ENCODE measurements around the gene TRAPPC12.

TRAPPC12 gene

DNA sequence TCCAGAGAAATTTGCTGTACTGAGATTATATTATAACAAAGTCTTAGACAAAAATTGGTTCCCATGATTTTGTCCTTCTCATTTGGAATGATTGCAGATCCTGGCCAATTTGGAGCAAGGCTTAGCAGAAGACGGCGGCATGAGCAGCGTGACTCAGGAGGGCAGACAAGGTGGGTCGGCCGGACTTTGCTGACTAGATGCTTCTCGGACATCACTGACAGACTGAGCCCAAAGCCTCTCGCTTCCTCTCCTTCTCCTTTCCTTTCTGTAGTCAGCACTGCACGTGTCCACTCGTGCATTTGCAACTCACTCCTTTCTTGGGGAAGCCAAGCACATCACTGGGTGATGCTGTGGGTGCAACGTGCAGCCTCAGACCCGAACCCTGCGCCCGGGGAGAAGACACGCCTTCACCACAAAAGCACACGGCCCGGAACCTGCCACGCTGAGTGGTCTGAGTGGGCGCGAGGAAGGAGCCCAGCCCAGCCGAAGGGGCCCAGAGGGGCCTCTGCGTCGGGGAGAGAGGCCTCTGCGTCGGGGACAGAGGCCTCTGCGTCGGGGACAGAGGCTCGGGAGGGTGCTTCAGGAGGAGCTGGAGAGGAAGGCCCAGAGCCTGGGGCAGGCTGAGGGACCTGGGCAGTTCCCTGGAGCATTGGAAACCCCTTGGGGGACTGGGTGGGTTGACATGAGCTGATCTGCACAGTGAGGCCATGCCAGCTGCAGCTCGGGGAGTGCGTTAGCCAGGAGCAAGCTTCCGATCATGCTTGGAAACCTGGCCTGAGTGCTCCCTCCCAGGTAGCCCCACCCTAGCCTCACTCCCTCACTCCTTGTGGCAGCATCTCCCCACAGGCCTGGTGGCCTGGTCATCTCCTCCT is 78.3 kb downstream of the TRAPPC12 start:
- no peak for DNase-seq

GRCh38 chr2:3458396-3459184 is 79.1 kb downstream of the TRAPPC12 start:
- no peak for DNase-seq

DNA sequence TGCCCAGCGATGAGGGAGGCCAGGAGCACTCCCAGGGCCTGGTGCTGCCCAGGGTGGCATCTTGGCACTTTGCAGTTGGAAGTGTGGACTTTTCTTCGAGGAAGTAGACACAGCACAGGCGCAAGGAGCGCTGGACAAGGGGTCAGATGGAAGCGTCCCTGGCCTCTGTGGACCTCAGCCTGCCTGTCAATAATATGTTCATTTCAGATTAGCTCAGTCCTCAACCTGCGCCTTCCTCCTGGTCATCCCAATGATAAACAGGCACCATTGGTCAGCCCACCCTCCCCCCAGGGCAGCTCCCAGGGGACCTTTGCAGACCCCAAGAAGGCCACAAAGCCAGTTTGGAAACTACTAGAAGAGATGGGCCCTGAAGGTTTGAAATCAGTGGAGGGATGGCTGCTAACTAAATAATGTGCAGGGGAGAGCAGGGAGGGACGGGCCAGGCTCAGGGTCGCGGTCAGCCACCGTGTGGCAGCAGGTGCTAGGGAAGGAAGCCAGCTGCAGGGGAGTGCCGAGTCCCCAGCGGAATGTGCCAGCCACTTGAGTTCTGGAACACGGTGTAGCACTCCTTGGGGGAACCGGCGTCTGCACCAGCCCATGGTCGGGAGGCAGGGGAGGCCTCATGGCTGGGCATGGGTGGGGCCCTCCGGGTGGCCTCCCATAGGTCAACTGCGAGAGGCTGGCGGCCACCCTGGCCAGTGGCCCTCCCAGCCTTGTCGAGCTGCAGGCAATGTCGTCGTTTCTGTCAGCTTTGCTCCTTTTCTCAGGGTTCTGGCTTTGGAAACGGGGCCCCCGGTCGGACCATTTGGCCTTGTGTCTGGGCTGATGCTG is 79.9 kb downstream of the TRAPPC12 start:
- no peak for DNase-seq

DNA sequence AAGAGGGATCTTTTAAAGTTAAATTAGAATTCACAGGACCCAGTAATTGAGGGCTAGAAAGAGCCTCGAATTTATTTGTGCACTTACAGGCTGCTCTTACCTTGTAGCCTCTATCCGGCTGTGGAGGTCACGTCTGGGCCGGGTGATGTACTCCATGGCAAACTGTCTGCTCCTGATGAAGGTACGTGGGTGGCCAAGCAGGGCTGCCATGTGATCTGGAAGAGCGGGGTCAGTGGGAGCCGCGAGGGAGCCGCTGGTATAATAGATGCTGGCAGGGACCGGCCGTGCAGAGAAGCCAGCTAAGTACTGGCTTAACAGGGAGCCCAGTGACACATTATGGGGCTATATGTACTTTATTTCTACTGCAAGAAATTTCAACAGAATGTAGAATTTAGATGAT is 80.7 kb downstream of the TRAPPC12 start:
- DNase-seq, result no peak

DNA sequence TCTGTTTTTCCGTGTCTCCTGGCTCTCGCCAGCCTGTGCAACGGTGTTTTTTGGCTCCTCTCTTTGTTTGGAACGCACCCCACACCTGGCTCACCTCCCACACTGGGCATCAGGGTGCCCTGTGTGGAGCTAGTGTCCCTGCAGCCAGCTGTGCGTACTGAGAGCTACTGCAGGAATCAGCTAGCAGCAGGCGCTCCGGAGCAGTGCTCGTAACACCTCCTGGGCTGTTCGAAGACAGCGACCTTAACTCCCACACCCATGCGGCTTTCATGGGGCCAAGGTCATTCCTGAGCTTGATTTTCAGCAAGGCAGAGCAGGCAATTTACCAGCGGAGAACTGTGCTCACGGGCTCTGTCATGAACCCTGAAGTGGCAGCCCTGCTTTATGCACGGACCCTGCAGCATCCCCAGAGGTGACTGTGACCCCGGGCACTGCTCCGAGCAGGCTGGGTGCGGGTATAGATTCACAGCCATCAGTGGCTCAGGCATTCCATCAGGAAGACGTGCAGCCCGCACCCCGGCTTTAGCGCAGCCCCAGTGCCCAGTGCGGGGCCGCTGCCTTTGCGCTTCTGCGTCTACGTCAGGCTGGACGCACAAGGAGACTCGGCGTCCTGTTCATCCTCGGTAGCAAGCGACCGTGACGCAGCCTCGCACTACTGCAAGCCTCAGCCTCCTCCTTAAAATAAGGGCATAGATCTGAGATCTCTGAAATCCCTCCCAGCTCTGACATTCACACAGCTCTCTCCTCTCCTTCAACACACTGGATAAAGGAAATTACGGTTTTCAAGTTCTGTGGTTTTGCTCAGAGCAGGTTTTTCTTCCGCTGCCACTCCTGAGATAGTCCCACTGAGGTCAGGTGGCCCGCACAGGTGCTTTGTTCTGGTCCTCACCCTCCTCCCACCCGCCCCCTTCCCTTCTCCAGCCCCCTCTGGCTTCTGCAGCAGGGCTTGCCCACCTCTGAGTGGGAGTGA is 81.6 kb downstream of the TRAPPC12 start:
- no peak for DNase-seq

DNA sequence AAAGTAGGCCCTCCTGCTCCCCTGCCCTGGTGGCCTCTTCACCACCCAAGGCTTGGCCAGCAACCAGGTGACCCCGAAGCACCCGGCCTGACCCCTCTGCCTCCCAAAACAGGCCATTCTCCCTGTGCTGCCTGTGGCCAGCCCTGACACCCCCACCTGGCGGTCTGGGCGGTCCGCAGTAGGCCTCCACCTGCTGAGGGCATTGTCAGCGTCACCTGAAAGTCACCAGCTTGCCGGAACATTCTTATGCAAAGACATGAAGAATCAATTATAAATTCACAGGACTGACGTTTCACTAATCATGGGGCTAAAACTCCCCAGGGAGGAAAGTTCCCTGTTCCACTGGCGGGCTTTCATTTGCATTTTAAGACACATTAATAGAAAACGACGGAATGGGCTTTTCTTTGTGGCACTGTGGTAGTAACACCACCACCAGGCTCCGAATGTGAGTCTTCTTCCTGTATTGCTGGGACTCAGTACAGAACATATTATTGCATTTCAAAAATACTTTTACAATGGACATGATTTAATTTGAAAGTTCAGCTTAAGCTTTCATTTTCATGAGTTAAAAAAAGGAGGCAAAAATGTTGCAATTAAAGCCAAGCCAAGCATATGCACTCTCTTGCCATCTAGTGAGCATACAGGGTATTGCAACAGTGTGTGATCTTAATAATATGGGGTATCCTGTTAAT is 82.5 kb downstream of the TRAPPC12 start:
- peak in 1 of 2 donors; percentile 30 for DNase-seq

DNA sequence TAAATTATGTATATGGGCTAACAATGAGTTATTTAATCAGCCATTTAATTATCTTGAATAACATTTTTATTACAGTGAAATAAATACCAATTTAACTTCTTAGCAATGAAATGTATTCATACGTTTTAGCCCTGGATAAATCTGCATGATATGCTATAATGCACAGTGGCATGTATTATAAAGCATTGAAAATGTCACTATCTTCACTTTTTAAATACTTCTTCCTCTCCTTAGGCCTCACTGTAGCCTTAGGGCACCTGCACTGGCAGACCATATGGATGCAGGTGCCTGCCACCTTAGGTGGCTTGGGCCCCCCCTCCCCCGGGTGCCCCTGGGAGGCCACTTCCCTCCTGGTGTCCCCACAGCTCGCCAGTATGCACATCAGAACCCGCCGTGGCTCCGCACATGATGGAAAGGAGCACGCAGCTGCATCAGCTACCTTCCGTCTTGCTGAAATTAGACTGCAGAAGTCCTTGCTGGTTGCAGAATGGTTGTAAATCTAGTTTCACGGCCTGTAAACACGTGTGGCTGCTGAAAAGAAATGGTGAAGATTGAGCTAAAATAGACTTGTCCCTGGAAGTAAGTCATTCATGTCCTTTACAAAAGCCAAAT is 83.1 kb downstream of the TRAPPC12 start:
- DNase-seq, result no peak

DNA sequence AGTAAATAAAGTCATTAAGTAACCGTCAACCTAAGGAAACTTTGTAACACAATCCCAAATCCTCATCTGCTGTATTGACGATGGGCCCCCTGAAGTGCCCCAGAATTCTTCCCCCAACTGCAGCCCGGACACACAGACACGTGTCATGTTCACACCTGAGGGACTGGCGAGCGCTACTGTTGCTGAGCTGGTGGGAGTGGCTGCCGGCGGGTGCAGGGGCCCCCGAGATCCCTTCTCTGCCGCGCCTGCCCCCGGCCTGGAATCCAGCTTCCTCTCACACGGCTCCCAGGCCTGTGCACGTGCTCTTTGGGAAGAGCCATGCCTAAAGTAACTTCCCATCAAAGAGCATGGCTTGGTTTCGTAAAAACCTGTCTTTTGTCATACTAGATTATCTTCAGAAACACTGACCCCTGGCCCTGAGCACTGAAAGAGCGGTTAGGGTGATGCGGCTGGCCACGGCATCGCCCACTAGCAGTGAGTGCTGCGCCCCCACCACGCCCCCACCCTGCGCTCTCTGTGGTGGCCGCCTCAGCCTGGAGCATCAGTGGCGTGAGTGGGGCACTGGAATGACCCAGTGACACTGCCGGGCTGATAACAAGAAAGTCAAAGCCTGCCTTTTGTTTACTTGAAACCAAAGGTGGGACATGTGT is 83.8 kb downstream of the TRAPPC12 start:
- DNase-seq, result no peak

DNA sequence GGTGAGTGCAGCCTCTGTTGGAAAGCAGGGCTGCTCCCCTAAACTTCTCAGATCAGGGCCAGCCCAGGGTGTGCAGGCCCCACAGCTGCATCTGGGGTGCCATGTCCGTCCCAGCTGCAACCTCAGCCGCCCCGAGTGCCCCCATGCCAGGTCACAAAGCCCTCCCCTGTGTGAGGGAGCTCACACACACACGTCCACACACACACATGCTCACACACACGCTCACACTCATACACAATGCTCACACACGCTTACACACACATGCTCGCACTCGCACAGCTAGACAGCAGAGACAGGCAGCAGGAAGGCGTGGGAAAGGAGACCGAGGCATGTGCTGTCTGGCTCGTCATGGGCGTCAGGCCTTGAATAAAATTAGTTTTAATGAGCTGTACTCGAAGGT is 84.5 kb downstream of the TRAPPC12 start:
- DNase-seq, result no peak

DNA sequence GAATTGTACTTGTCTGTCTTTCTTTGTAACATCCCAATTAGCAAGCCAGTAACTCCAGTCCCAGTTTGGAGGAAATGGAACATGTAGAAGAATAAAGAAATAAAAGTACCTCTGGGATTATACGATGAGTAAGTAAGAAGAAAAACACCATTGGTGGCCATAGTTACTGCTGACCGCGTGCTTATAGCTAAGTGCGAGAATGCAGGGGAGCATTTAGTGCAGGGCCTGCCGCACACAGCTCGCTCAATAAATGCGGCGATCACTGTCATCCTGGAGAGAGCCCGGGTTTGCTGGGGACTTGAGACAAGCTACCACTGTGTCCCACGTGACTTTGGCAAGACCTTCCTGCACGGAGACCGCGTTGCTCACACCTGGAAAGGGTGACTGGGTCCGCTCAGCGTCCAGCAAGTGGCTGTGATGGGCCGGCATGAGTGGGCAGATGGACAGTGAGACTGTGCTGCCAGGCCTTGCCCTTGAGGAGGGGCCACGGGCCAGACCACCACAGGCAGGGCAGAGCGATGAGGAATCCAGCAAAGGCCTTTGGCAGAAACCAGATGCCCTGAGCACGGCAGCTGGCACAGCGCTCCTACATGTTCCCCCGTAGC is 85.0 kb downstream of the TRAPPC12 start:
- DNase-seq, result no peak

DNA sequence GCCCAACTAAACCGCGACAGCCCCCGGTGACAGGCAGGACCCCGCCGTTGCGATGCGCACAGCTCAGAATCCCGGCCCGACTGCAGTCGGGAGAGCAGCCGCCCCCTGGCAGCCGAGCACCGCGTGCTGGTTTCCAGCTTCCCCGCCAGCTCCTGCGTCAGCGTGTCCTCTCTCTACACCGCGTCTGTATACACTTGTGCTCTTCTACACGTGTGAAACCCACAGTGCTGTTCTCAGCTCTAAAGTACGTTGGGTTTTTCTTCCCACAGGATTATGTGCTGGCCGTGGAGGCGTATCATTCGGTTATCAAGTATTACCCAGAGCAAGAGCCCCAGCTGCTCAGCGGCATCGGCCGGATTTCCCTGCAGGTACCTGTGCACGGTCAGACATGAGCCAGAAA is 85.8 kb downstream of the TRAPPC12 start:
- no peak for DNase-seq

DNA sequence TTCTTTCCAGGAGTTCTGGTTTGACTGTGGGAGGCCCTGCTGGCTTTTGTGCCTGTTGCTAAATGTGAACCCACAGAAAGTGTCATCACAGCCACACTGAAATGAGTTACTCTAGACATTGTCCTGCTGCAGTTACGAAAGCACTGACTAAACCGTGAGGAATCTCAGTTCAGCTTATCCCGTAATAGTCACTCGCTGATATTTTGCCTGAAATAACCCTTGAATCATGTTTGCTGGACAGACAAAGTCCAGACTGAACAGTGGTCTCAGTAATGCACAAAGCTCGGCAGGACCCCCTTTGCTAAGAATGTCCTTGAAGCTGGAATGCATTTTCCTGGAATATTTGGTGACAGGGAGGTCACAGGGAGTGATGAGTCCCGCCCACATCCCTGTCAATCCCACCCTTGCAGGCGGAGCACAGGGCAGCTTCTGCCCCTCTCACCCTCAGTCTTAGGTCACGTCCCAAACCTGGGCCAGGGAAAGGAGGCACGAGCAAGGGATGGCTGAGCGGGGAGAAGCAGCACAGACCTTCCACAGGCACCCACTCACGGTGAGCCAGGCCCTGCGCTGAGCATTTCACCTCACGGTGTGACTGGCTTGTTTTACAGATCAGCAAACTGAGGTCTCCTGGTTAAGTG is 86.5 kb downstream of the TRAPPC12 start:
- DNase-seq, result no peak

GRCh38 chr2:3466482-3466863 is 87.0 kb downstream of the TRAPPC12 start:
- DNase-seq, result no peak

- no peak for DNase-seq
Measured at GRCh38 chr2:3466966-3467365, 87.5 kb downstream of the TRAPPC12 start.

GRCh38 chr2:3467654-3468053 is 88.2 kb downstream of the TRAPPC12 start:
- no peak for DNase-seq

- no peak for DNase-seq
Measured at GRCh38 chr2:3468296-3468988, 88.9 kb downstream of the TRAPPC12 start.

DNA sequence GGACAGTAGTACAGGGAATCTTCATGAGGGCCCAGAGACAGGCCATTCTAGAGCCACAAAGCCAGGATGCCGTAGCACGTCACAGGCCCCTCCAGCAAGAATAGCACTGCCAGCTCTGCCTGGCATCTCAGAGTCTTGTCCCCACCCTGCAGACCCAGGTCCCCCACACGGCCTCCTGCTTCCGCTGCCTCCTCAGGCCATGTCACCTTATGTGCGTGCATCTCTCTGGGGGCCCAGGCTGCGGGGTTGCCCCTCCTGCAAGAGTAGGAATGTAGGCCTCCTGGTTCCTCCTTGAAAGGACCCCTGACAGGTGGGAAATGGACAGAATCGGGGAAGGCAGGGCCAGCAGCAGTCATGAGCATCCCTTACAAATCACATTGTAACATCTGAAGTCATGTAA is 90.0 kb downstream of the TRAPPC12 start:
- no peak for DNase-seq

GRCh38 chr2:3470166-3470651 is 90.7 kb downstream of the TRAPPC12 start:
- DNase-seq, result no peak

All from activated CD4-positive, alpha-beta T cell treated with anti-CD3 and anti-CD28 coated beads for 4 hours (primary cell).